Spleen (tissue), 7 donors: ENCODE measurements around the gene TYW3.

ENCODE experiments used
- POLR2A ChIP-seq, 3 donors: fragments of 450-650 bp; IDR thresholded peaks; one replicate each; pipeline ENCODE4 v1.5.1; 2017; ENCODE audit warnings: antibody characterized with exemption in 3 of 3, mild to moderate bottlenecking in 1 of 3
- TF ChIP-seq, protein P1 (sequence below), 11 experiments: fragments of 200-600 bp in 7 of 11; fragments of 450-650 bp in 4 of 11; sonication (generic) in 4 of 11; IDR thresholded peaks in 8 of 11; conservative IDR thresholded peaks in 3 of 11; 1 replicate in 7 of 11; 2 replicates in 4 of 11; pipeline versions ENCODE4 v1.4.0 to v1.8.0; 2016 to 2021; ENCODE audit warnings: antibody characterized with exemption in 11 of 11, inconsistent platforms in 4 of 11, mild to moderate bottlenecking in 1 of 11
- donor health status: DM: no; HTN: no; CAD: no; lungs with moderate emphysema.
- donor health status: DM: no; HTN: no; CAD: no.
- donor health status: DM: no; HTN: no; CAD: no.

GRCh38 chr1:74748960-74749359 lies 16.0 kb downstream of the TYW3 start:
- TF ChIP-seq, protein P1, sequence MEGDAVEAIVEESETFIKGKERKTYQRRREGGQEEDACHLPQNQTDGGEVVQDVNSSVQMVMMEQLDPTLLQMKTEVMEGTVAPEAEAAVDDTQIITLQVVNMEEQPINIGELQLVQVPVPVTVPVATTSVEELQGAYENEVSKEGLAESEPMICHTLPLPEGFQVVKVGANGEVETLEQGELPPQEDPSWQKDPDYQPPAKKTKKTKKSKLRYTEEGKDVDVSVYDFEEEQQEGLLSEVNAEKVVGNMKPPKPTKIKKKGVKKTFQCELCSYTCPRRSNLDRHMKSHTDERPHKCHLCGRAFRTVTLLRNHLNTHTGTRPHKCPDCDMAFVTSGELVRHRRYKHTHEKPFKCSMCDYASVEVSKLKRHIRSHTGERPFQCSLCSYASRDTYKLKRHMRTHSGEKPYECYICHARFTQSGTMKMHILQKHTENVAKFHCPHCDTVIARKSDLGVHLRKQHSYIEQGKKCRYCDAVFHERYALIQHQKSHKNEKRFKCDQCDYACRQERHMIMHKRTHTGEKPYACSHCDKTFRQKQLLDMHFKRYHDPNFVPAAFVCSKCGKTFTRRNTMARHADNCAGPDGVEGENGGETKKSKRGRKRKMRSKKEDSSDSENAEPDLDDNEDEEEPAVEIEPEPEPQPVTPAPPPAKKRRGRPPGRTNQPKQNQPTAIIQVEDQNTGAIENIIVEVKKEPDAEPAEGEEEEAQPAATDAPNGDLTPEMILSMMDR (IDR thresholded peaks at IDR 0.05 in 8 of 11, conservative IDR thresholded peaks at IDR 0.05 in 3 of 11): no peak
- TF ChIP-seq POLR2A (IDR thresholded peaks at IDR 0.05): no peak
